Measurements from ENCODE around the gene MAP3K3. TPM values are rescaled to one million over a fixed set of nuclear protein-coding genes. Genes with fewer than 3 reads are reported as not detected.

Gene MAP3K3
- total and polyA plus RNA-seq, 2 donors (not counting 3 experiments of a cell fraction or from before 2014, with no cell fraction given): 56.6 to 81.0 TPM

DNA sequence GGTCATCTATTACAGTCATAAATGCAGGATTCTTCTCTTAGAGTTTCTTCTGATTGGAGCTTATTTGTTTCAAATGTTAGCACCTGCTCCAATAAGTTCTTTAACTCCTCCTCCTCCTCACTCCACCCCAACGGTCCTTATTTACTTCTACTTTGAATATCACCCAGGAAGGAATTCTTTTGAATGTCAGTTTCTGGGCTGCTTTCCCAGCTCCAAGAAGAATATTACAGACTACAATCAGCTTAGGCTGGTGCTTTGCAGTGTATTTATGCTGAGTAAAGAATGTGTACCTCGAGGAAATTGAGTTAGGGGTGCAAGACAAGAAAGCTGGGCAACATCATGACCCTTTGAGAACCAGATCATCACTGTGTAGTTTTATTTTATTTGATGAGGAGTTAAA lies 30.8 kb downstream of the MAP3K3 start:
- TF ChIP-seq JUN (IDR thresholded peaks at IDR 0.05; ENCODE audit: borderline replicate concordance, insufficient read depth, insufficient read length, low read depth) (no peak), EZH2 (IDR thresholded peaks at IDR 0.05; ENCODE audit: borderline replicate concordance, low read depth, low read length, severe bottlenecking) (no peak), POLR2AphosphoS5 (IDR thresholded peaks at IDR 0.05; ENCODE audit: insufficient read depth, low read depth, low read length) (no peak), FOS (IDR thresholded peaks at IDR 0.05; ENCODE audit: borderline replicate concordance, insufficient read depth, low read length) (no peak), MYC (IDR thresholded peaks at IDR 0.05; ENCODE audit: low read depth, low read length) (no peak), GATA2 (IDR thresholded peaks at IDR 0.05; ENCODE audit: insufficient read depth, insufficient read length, low read depth, low read length) (no peak), POLR2A (IDR thresholded peaks at IDR 0.05; ENCODE audit: low read depth, low read length) (no peak)
- TF ChIP-seq, protein P1, sequence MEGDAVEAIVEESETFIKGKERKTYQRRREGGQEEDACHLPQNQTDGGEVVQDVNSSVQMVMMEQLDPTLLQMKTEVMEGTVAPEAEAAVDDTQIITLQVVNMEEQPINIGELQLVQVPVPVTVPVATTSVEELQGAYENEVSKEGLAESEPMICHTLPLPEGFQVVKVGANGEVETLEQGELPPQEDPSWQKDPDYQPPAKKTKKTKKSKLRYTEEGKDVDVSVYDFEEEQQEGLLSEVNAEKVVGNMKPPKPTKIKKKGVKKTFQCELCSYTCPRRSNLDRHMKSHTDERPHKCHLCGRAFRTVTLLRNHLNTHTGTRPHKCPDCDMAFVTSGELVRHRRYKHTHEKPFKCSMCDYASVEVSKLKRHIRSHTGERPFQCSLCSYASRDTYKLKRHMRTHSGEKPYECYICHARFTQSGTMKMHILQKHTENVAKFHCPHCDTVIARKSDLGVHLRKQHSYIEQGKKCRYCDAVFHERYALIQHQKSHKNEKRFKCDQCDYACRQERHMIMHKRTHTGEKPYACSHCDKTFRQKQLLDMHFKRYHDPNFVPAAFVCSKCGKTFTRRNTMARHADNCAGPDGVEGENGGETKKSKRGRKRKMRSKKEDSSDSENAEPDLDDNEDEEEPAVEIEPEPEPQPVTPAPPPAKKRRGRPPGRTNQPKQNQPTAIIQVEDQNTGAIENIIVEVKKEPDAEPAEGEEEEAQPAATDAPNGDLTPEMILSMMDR (IDR thresholded peaks at IDR 0.05; ENCODE audit: extremely low read depth in 1 of 2, insufficient read depth in 1 of 2, low read depth in 1 of 2, low read length in 2 of 2): no peak
- TF ChIP-seq, protein P2, sequence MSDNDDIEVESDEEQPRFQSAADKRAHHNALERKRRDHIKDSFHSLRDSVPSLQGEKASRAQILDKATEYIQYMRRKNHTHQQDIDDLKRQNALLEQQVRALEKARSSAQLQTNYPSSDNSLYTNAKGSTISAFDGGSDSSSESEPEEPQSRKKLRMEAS (IDR thresholded peaks at IDR 0.05; ENCODE audit: insufficient read depth, insufficient read length): no peak

More for the DNA sequence above, 30.8 kb downstream of the MAP3K3 start:
- dilution Hi-C loops (cut with MboI; ENCODE audit: extremely low pct_ligation_motif_present, low sequenced_read_pairs) (no loop called here), intact Hi-C loops (cut with micrococcal nuclease) (no loop called here)
- POLR2A ChIA-PET: no interaction called here
- DNase-seq (ENCODE audit: low read depth, low spot score) (no peak), FAIRE-seq (no peak)
- no peaks in the 10 kb centered on the region for H3K79me2 ChIP-seq (ENCODE audit: control insufficient read depth, insufficient read depth, low read length)
- CTCF ChIA-PET: no interaction called here
- H2AFZ ChIP-seq (ENCODE audit: low read depth, low read length): no peak overlapping the region
- H3K27me3 ChIP-seq (ENCODE audit: control insufficient read depth in 2 of 2, insufficient read depth in 2 of 2, low read length in 2 of 2): no peaks in the 10 kb centered on the region
- H3K4me3 ChIP-seq (replicated peaks in 1 of 3; ENCODE audit: insufficient read depth in 1 of 3, low read depth in 1 of 3, low read length in 3 of 3): no peak overlapping the region
- no peaks in the 10 kb centered on the region for H3K9me1 ChIP-seq (replicated peaks; ENCODE audit: control insufficient read depth, extremely low read depth, insufficient read depth, low read length)
- H3K9me3 ChIP-seq (replicated peaks; ENCODE audit: control insufficient read depth, insufficient read depth, low read length): no peaks in the 10 kb centered on the region
- H4K20me1 ChIP-seq (replicated peaks; ENCODE audit: control insufficient read depth, extremely low read depth, insufficient read depth, low read length): no peaks in the 10 kb centered on the region
- H3K36me3 ChIP-seq (ENCODE audit: control insufficient read depth in 2 of 2, extremely low read depth in 1 of 2, insufficient read depth in 2 of 2, low read length in 2 of 2): peaks cover 8 to 16% of the 10 kb centered on the region in 2 experiments
- no peak overlapping the region for H3K9ac ChIP-seq (replicated peaks; ENCODE audit: extremely low read depth, insufficient read depth, low read length)
- H3K27ac ChIP-seq (ENCODE audit: insufficient read depth, low read depth, low read length): no peak overlapping the region
- BruUV-seq (replicated peaks): no TSS peak
- no peak overlapping the region for H3K4me2 ChIP-seq (ENCODE audit: insufficient read depth, low read length)
- no peaks in the 10 kb centered on the region for H3K4me1 ChIP-seq (ENCODE audit: control insufficient read depth, extremely low read depth, insufficient read depth, low read length)
